K562 (cell line): ENCODE measurements around the gene HPRT1. TPM values are rescaled to one million over a fixed set of nuclear protein-coding genes. Genes with fewer than 3 reads are reported as not detected.

Experiments used
- ATAC-seq: fragments of 200-7000 bp; cut with Tn5 transposase; 3 replicates; pipeline ENCODE4 v1.9.1; 2020; ENCODE audit warnings: moderate library complexity
- BruUV-seq: library from RNA; stranded (reverse); fragments of 400-500 nt; replicated peaks from 2 replicates; lab custom pipeline; 2021; lab: Mats Ljungman, UMichigan
- CTCF ChIA-PET: fragments of 300-600 bp; formaldehyde crosslinking; extraction: SDS; loops from one replicate; lab custom pipeline; 2021; ENCODE audit warnings: low intra/inter-chr PET ratio; lab: Yijun Ruan, JAX
- POLR2A ChIA-PET: fragments of 300-600, 350-650 bp; sonication (Branson Sonifier 250); formaldehyde crosslinking; extraction: SDS; loops from one replicate; lab custom pipeline; 2021; ENCODE audit warnings: antibody characterized with exemption, inconsistent platforms; lab: Yijun Ruan, JAX
- DNase-seq, 4 experiments: peaks; one replicate each; pipeline versions ENCODE4 v3.0.0 to v3.0.0-alpha.2; 2011 to 2018; ENCODE audit warnings: low spot score in 3 of 4, mixed read lengths in 3 of 4; ENCODE audit errors: extremely low read depth in 1 of 4
- FAIRE-seq: peaks from 2 replicates; lab custom pipeline; 2011; peaks lifted over from hg19 to GRCh38; lab: Jason Lieb, UNC
- H2AFZ ChIP-seq: 2 replicates; pipeline ENCODE4 v1.6.0; 2011; ENCODE audit warnings: low read depth, low read length, control low read depth, inconsistent platforms
- H3K27ac ChIP-seq: fragments of 200-600 bp; 3 replicates; pipeline ENCODE4 v1.8.0; 2011; ENCODE audit warnings: low read depth, mild to moderate bottlenecking, control low read depth, inconsistent platforms, low read length, moderate library complexity, mixed read lengths; ENCODE audit errors: extremely low read depth
- H3K27me3 ChIP-seq, 2 experiments: fragments of 300-600 bp in 1 of 2; 2 replicates in 1 of 2; 3 replicates in 1 of 2; pipeline versions ENCODE4 v1.6.0 to v1.8.0; 2011; ENCODE audit warnings: inconsistent platforms in 2 of 2, low read length in 2 of 2, mild to moderate bottlenecking in 1 of 2, mixed read lengths in 1 of 2, moderate library complexity in 1 of 2; ENCODE audit not compliant: control insufficient read depth in 2 of 2, insufficient read depth in 2 of 2
- H3K36me3 ChIP-seq: fragments of 300-600 bp; 3 replicates; pipeline ENCODE4 v1.8.0; 2011; ENCODE audit warnings: mild to moderate bottlenecking, low read length, inconsistent platforms; ENCODE audit not compliant: control insufficient read depth, insufficient read depth
- H3K4me1 ChIP-seq, 2 experiments: fragments of 200-600 bp in 1 of 2; replicated peaks in 1 of 2; 2 replicates in 1 of 2; 3 replicates in 1 of 2; pipeline versions ENCODE4 v1.5.1 to v1.8.0; 2011; ENCODE audit warnings: inconsistent platforms in 2 of 2, low read length in 2 of 2, mild to moderate bottlenecking in 1 of 2, mixed read lengths in 1 of 2, moderate library complexity in 1 of 2; ENCODE audit not compliant: control insufficient read depth in 2 of 2, insufficient read depth in 2 of 2
- H3K4me2 ChIP-seq: 2 replicates; pipeline ENCODE4 v1.6.1; 2011; ENCODE audit warnings: low read length, control low read depth, inconsistent platforms, mixed read lengths; ENCODE audit not compliant: insufficient read depth
- H3K4me3 ChIP-seq: fragments of 200-600 bp; sonication (generic), shearing (Covaris generic); 2 replicates; pipeline ENCODE4 v1.5.1; 2016; ENCODE audit warnings: control low read depth, inconsistent platforms
- H3K79me2 ChIP-seq: fragments of 200-600 bp; 3 replicates; pipeline ENCODE4 v1.8.0; 2011; ENCODE audit warnings: low read length, inconsistent platforms; ENCODE audit not compliant: control insufficient read depth, insufficient read depth
- H3K9ac ChIP-seq, 2 experiments: 2 replicates each; pipeline versions ENCODE4 v1.6.0 to v1.6.1; 2011; ENCODE audit warnings: low read depth in 2 of 2, low read length in 2 of 2, control low read depth in 1 of 2, inconsistent platforms in 1 of 2, mild to moderate bottlenecking in 1 of 2, mixed read lengths in 1 of 2; ENCODE audit not compliant: insufficient read depth in 1 of 2
- H3K9me1 ChIP-seq: one replicate; pipeline ENCODE4 v1.6.0; 2011; ENCODE audit warnings: inconsistent platforms, mild to moderate bottlenecking, low read length, moderate library complexity; ENCODE audit not compliant: control insufficient read depth, insufficient read depth
- H3K9me3 ChIP-seq: replicated peaks from 2 replicates; pipeline ENCODE4 v1.5.1; 2011; ENCODE audit warnings: low read depth, low read length, inconsistent platforms; ENCODE audit not compliant: control insufficient read depth, insufficient read depth
- H4K20me1 ChIP-seq: replicated peaks from 2 replicates; pipeline ENCODE4 v1.6.1; 2011; ENCODE audit warnings: low read length, inconsistent platforms, mixed read lengths; ENCODE audit not compliant: control insufficient read depth, insufficient read depth
- FOSL1 ChIP-seq: fragments of 200-800 bp; sonication (Bioruptor generic); conservative IDR thresholded peaks from 2 replicates; pipeline ENCODE4 v1.6.1; 2016; ENCODE audit warnings: missing genetic modification characterization, missing compliant biosample characterization
- ILK ChIP-seq: fragments of 450-650 bp; IDR thresholded peaks from 2 replicates; pipeline ENCODE4 v1.6.1; 2016; ENCODE audit warnings: missing genetic modification characterization, low read depth, mild to moderate bottlenecking, missing compliant biosample characterization, moderate library complexity, borderline replicate concordance
- MTA1 ChIP-seq: fragments of 450-650 bp; IDR thresholded peaks from 2 replicates; pipeline ENCODE4 v1.6.1; 2017; ENCODE audit warnings: borderline replicate concordance
- RAD21 ChIP-seq, 2 experiments: fragments of 250-450 bp in 1 of 2; fragments of 450-650 bp in 1 of 2; sonication (Bioruptor Pico) in 1 of 2; formaldehyde crosslinking in 1 of 2; IDR thresholded peaks in 1 of 2; conservative IDR thresholded peaks in 1 of 2; 2 replicates each; pipeline versions ENCODE4 v1.4.0 to v1.8.0; 2020 to 2022; ENCODE audit warnings: mild to moderate bottlenecking in 2 of 2, moderate library complexity in 1 of 2
- RBM17 ChIP-seq: fragments of 200-400 bp; formaldehyde crosslinking; IDR thresholded peaks from 2 replicates; pipeline ENCODE4 v1.6.1; 2017; ENCODE audit warnings: low read depth, mild to moderate bottlenecking, low read length, borderline replicate concordance
- WGBS: fragments of 100-300 bp; shearing (Covaris generic); methylation state at CpG from one replicate; pipeline ENCODE4 v1.1.6; 2016; ENCODE audit warnings: low coverage, mixed read lengths; ENCODE audit not compliant: insufficient coverage; ENCODE audit errors: missing lambda C conversion rate; 5-methylcytosine and 5-hydroxymethylcytosine counted together
- in situ Hi-C: fragments of 300-500 bp; cut with MboI; formaldehyde crosslinking; loops from 4 replicates; pipeline ENCODE4 v1.15.0; 2018; ENCODE audit warnings: inconsistent platforms, mixed read lengths
- intact Hi-C: fragments of 100-400 bp; cut with micrococcal nuclease; formaldehyde crosslinking; loops from 2 replicates; pipeline ENCODE4 v1.14.2; 2022
- polyA plus RNA-seq, 8 experiments: library from polyadenylated mRNA; depleted of rRNA in 4 of 8; stranded (reverse) in 5 of 8; unstranded in 3 of 8; fragments of >200 nt; fragmentation: Nextera tagmentation in 2 of 8; fragmentation: Illumina TruSeq in 1 of 8; extraction: Ambion mirVana in 2 of 8; extraction: Trizol in 1 of 8; gene quantifications; 2 replicates each; pipeline versions ENCODE4 v1.2.1 to v1.2.3, GENCODE V29; 2011 to 2014; ENCODE audit warnings: inconsistent platforms in 1 of 8, missing spikeins in 1 of 8
- total RNA-seq, 7 experiments: library from RNA; depleted of rRNA in 6 of 7; stranded (reverse); fragments of >200 nt in 6 of 7; fragmentation: Illumina TruSeq in 2 of 7; extraction: Trizol in 2 of 7; gene quantifications; 2 replicates each; pipeline versions ENCODE4 v1.2.1 to v1.2.3, GENCODE V29; 2011 to 2021; ENCODE audit warnings: low replicate concordance in 1 of 7
- TF ChIP-seq, protein P1 (sequence below): fragments of 450-650 bp; formaldehyde crosslinking; IDR thresholded peaks from 2 replicates; pipeline ENCODE4 v1.4.0; 2022; ENCODE audit warnings: mild to moderate bottlenecking, moderate library complexity
- TF ChIP-seq, protein P2 (sequence below), 2 experiments: fragments of 450-650 bp; formaldehyde crosslinking in 1 of 2; IDR thresholded peaks; 2 replicates each; pipeline versions ENCODE4 v1.4.0 to v1.6.1; 2014 to 2020; ENCODE audit warnings: mild to moderate bottlenecking in 2 of 2, borderline replicate concordance in 1 of 2, low read depth in 1 of 2
- TF ChIP-seq, protein P3 (sequence below): fragments of 450-650 bp; IDR thresholded peaks from 2 replicates; pipeline ENCODE4 v1.6.1; 2018; ENCODE audit not compliant: partially characterized antibody

HPRT1 gene
- total and polyA plus RNA-seq, 9 of the 15 experiments (the other 6 are each of a cell fraction or from before 2014, with no cell fraction given) = 24.4 to 158 (median 104) TPM

DNA sequence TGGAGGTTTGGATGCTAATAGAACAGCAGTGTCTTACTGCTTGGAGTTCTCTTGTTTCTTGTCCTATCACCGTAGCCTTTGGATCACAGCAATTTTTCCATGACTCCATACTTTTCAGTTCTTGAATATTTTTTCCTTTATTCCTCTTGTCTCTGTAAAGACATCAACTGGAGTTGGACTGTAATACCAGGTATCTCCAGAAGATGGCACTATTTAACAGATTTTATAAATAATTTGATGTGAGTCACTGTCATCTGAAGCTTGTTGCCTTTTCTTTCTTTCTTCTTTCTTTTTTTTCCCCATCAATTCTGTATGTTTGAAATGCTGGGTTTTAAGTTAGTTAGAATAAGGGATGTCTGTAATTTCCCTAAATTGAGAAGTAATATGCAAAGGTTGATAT, 24.1 kb downstream of the HPRT1 start:
- Histone ChIP-seq H3K36me3 (peaks cover 58% of the 10 kb centered on the region; the same call in 2 of the 3 replicates), H3K9me1 (no peaks in the 10 kb centered on the region), H3K9me3 (no peaks in the 10 kb centered on the region), H3K9ac (no peak overlapping the region), H3K4me2 (no peak overlapping the region), H3K4me1 (no peaks in the 10 kb centered on the region), H2AFZ (no peak overlapping the region), H3K27ac (no peak overlapping the region), H3K27me3 (no peaks in the 10 kb centered on the region), H3K79me2 (peaks cover 2% of the 10 kb centered on the region; the same call in 1 of the 3 replicates), H4K20me1 (no peaks in the 10 kb centered on the region; the same call in 1 of the 2 replicates), H3K4me3 (no peak overlapping the region)
- in situ Hi-C loops (no loop called here), intact Hi-C loops (loop anchor here (5.0 to 10.0 kb wide), 3 partner anchors 268 to 511 kb away; partner anchors contain the start of gene SMIM10)
- ChIA-PET CTCF (interaction anchor here (0.5 to 1.7 kb wide), 5 partner anchors 77 to 482 kb away, joined by 3 to 9 read pairs (median 4); no protein-coding TSS in a partner anchor), POLR2A (no interaction called here)
- peak; percentile 10 to 57 (median 17) for DNase-seq
- 40% methylated on average over 1 of the region's 1 CpG for WGBS
- peak; percentile 64; the same call in 2 of the 3 replicates for ATAC-seq
- no peak for FAIRE-seq
- no TSS peak for BruUV-seq
- TF ChIP-seq, protein P1, sequence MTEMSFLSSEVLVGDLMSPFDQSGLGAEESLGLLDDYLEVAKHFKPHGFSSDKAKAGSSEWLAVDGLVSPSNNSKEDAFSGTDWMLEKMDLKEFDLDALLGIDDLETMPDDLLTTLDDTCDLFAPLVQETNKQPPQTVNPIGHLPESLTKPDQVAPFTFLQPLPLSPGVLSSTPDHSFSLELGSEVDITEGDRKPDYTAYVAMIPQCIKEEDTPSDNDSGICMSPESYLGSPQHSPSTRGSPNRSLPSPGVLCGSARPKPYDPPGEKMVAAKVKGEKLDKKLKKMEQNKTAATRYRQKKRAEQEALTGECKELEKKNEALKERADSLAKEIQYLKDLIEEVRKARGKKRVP (CRISPR knock-in tag) = no peak
- TF ChIP-seq ILK (tag) = no peak
- peak; percentile 67 to 68 for TF ChIP-seq RAD21 (CRISPR knock-in tag; conservative IDR thresholded peaks at IDR 0.05 in 1 of 2, IDR thresholded peaks at IDR 0.05 in 1 of 2)
- TF ChIP-seq RBM17 = no peak
- TF ChIP-seq, protein P2, sequence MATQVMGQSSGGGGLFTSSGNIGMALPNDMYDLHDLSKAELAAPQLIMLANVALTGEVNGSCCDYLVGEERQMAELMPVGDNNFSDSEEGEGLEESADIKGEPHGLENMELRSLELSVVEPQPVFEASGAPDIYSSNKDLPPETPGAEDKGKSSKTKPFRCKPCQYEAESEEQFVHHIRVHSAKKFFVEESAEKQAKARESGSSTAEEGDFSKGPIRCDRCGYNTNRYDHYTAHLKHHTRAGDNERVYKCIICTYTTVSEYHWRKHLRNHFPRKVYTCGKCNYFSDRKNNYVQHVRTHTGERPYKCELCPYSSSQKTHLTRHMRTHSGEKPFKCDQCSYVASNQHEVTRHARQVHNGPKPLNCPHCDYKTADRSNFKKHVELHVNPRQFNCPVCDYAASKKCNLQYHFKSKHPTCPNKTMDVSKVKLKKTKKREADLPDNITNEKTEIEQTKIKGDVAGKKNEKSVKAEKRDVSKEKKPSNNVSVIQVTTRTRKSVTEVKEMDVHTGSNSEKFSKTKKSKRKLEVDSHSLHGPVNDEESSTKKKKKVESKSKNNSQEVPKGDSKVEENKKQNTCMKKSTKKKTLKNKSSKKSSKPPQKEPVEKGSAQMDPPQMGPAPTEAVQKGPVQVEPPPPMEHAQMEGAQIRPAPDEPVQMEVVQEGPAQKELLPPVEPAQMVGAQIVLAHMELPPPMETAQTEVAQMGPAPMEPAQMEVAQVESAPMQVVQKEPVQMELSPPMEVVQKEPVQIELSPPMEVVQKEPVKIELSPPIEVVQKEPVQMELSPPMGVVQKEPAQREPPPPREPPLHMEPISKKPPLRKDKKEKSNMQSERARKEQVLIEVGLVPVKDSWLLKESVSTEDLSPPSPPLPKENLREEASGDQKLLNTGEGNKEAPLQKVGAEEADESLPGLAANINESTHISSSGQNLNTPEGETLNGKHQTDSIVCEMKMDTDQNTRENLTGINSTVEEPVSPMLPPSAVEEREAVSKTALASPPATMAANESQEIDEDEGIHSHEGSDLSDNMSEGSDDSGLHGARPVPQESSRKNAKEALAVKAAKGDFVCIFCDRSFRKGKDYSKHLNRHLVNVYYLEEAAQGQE (IDR thresholded peaks at IDR 0.05; ENCODE audit: borderline replicate concordance) = peak; percentile 45; the same call in 1 of the 2 replicates
- TF ChIP-seq, protein P2 (CRISPR knock-in tag; IDR thresholded peaks at IDR 0.05; ENCODE audit: low read depth) = no peak
- TF ChIP-seq MTA1 = no peak
- TF ChIP-seq FOSL1 (tag) = peak; percentile 55
- TF ChIP-seq, protein P3, sequence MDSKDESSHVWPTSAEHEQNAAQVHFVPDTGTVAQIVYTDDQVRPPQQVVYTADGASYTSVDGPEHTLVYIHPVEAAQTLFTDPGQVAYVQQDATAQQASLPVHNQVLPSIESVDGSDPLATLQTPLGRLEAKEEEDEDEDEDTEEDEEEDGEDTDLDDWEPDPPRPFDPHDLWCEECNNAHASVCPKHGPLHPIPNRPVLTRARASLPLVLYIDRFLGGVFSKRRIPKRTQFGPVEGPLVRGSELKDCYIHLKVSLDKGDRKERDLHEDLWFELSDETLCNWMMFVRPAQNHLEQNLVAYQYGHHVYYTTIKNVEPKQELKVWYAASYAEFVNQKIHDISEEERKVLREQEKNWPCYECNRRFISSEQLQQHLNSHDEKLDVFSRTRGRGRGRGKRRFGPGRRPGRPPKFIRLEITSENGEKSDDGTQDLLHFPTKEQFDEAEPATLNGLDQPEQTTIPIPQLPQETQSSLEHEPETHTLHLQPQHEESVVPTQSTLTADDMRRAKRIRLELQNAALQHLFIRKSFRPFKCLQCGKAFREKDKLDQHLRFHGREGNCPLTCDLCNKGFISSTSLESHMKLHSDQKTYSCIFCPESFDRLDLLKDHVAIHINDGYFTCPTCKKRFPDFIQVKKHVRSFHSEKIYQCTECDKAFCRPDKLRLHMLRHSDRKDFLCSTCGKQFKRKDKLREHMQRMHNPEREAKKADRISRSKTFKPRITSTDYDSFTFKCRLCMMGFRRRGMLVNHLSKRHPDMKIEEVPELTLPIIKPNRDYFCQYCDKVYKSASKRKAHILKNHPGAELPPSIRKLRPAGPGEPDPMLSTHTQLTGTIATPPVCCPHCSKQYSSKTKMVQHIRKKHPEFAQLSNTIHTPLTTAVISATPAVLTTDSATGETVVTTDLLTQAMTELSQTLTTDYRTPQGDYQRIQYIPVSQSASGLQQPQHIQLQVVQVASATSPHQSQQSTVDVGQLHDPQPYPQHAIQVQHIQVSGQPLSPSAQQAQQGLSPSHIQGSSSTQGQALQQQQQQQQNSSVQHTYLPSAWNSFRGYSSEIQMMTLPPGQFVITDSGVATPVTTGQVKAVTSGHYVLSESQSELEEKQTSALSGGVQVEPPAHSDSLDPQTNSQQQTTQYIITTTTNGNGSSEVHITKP = no peak
